ENCODE measurements around the gene OPA1. TPM values are rescaled to one million over a fixed set of nuclear protein-coding genes. Genes with fewer than 3 reads are reported as not detected.

Gene OPA1
- total RNA-seq, 1 donor from 2014 or later = 61.1 TPM

DNA sequence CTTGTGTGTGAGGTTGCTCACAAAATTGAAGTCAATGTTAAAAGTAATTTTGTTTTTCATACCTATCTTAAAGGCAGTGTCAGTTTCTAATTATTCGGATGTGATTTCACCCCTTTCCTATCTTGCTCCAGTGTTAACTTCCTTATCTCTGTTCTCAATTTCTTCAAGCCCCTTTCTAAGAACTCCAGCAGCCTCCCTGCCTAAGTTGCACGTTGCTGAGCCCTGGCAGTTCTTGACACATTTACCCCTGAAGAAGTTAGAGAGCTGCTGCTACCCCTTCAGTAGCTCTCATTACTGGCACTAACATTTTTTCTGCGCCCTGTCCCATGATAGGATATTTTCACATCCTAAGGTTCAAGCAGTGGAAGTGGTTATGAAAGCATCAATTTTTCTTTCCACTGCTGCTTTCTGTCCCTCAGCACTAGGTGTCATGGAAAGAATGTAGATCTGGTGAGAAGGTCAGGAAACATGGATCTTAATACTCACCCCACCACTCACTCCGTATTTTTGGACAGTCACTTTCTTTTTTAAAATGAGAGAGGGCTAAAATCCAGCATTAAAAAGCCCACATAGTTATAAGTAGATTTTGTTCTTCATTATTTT, 62.9 kb downstream of the OPA1 start:
- no peak for DNase-seq

- no peak for DNase-seq
Measured at GRCh38 chr3:193656445-193656844, 63.4 kb downstream of the OPA1 start.

- DNase-seq = no peak
Measured at GRCh38 chr3:193656878-193657282, 63.9 kb downstream of the OPA1 start.

DNA sequence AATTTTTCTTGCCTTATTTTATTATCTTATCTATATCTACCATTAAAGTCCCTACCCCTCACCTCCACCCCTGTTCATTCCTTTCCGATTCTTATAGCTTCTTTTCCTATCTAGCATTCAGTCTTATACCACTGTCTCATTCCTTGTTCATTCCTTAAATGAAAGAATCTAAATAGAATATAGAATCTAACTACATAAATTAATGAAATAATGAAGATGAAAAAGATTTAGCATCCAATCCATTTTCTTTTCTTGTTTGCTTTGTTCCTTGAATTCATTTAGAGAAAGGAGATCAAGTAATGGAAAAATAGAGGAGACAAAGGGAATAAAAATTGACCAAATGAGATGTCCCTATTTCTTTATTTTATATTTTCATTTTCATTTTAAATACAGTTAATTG, 67.2 kb downstream of the OPA1 start:
- DNase-seq = no peak

DNA sequence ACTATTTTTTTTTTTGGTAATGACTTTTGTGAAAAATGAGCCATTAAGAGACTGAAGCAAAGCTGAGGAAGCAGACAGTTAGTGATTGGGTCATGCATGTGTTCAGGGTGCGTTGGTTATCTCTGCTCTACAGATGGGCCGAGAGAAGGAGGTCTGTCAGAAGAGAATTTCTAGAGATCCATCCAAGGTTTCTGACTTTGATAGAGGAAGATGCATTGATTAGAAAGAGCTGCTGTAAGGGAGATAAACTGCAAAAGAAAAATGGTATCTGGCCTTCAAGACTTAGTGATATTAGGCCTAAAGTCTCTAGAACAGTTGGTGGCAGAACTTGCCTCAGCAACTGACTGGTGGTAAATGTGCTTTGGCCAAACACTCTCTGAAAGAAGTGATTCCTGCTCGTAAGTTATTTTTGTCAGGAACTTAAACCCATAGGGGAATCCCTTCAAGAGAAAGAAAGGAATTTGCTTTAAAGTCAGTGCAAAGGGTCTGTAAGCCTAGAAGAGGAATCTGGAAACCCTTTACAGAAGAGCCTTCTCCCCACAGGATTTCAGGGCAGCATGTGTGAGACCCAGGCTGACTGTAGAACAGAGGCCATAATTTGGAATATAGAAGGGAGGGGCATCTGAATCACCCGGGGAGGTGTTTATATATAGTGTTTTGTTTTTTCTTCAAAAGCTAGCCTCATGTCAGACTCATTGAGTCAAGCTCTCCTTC, 67.8 kb downstream of the OPA1 start:
- DNase-seq = no peak

- DNase-seq = no peak
Measured at GRCh38 chr3:193662757-193663322, 69.8 kb downstream of the OPA1 start.

DNA sequence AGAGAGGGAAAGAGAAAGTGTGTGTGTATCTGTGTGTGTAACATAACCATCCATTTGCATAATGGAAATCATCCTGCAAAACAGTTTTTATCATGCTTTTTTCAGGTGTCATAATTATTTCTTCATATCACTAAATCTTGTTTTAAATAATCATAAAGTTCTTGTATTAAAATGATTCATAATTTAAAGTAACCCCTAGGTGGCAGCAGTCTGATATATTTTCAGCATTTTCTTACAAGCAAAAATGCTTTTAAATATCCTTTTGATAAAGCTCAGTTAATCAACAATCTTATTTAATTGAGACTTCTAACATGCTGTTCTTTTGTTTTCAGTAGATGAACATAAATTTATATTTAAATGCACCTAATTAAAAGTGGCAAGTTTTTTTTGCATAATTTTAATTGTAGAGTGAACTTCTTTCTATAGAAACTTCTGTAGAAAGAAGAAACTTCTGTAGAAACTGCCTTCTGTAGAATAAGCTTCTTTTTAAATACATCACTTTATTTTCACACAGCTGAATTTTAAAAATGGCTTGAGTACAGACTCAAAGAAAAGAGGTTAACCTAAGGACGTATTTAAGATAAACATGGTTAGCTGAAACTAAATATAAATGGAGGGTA, 72.5 kb downstream of the OPA1 start:
- peak; percentile 67 for DNase-seq

- DNase-seq = no peak
Measured at GRCh38 chr3:193673845-193674244, 80.8 kb downstream of the OPA1 start.

DNA sequence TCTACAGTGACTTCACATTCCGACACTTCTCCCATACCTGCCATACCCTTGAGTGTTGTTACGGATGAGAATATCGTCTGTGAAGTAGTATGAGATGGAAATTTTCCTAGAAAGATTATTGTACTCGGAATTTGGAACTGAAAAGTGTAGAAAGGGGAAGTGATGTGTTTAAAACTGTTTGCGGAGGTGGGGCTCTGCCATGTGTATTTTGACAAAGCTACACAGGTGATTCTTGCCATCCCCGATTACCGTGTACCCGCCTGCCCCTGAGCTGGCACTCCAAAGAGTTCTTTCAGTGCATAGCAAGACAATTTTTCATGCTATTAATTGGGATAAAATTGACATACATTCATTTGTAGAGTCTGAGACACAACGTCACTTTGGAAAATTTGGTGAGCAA, 81.7 kb downstream of the OPA1 start:
- DNase-seq = no peak

GRCh38 chr3:193677734-193678133, 84.7 kb downstream of the OPA1 start:
- DNase-seq = no peak

DNA sequence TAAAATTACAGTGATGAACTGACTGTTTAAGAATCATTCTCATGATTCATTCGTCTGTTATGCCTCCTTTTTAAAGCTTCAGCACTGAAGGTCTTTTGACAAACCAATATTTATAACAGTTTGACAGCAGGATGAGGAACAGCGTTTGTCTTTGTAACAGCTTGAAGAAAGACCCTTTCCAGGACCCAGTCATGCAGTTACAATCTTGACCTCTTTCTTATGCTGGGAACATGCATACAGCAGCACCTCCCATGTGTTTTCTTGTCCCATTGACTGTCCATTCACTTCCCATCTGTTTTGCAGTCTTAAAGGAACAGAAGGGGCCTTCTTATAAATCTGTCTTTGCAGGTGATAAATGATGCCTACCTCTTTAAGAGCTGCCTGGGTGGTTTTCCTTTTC, 87.2 kb downstream of the OPA1 start:
- no peak for DNase-seq

- DNase-seq = no peak
Measured at GRCh38 chr3:193681631-193682030, 88.6 kb downstream of the OPA1 start.

GRCh38 chr3:193686665-193687483, 93.9 kb downstream of the OPA1 start:
- DNase-seq = no peak

- DNase-seq = no peak
Measured at GRCh38 chr3:193688834-193689714, 96.1 kb downstream of the OPA1 start.

GRCh38 chr3:193693774-193694173, 100.8 kb downstream of the OPA1 start:
- DNase-seq = no peak

GRCh38 chr3:193701953-193702635, 109.1 kb downstream of the OPA1 start:
- DNase-seq = no peak

DNA sequence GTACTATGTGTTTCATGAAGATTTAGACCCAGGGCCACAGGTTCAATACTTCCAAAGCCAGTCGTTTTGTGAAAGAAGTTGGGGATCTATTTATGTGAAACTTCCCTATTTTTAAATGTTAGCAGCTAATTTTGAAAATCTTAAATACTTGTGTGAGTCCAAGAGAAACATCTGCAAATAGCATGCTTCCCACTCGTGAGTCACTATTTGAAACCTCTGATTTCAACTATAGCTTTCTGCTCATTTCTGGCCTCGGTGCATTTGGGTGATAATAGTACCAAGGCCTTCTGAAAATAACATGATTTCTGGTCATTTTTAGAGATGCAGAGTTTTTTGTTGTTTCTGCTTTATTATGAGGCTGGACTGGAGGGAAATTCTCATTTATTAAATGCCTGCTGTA, 110.0 kb downstream of the OPA1 start:
- no peak for DNase-seq

DNA sequence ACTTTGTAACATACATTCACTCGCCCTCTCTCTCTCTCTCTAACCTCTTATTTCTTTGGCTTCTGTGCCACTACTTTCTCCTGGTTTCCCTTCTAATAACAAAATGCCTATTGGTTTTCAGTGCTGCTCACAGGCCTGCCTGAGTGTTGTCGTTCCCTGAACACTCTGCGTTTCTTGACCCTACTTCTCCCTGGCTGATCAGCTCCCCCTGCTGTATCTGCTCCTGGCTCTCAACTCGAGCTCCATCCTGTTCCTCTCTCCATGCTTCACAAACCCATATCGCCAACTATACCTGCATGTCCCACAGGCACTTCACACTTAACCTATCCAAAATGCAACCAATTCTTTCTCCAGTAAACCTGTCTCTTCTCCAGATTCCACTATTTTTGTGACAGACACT, 111.4 kb downstream of the OPA1 start:
- no peak for DNase-seq

- DNase-seq = no peak
Measured at GRCh38 chr3:193708270-193708669, 115.3 kb downstream of the OPA1 start.

GRCh38 chr3:193710286-193711165, 117.5 kb downstream of the OPA1 start:
- DNase-seq = no peak

Measured in dermis blood vessel endothelial cell (primary cell).